Caco-2 (cell line): ENCODE results near the gene TTC33. TPM values are rescaled to one million over a fixed set of nuclear protein-coding genes. Genes with fewer than 3 reads are reported as not detected.

ENCODE experiments used
- BruUV-seq: library from RNA; stranded (reverse); fragments of 400-500 nt; replicated peaks from 2 replicates; lab custom pipeline; 2021; lab: Mats Ljungman, UMichigan
- CTCF ChIA-PET: fragments of 300-600 bp; sonication (Branson Sonifier 250); formaldehyde crosslinking; loops from one replicate; lab custom pipeline; 2022; ENCODE audit warnings: antibody characterized with exemption; lab: Charles Lee
- POLR2A ChIA-PET: fragments of 300-600 bp; sonication (Branson Sonifier 250); formaldehyde crosslinking; loops from one replicate; lab custom pipeline; 2022; ENCODE audit warnings: antibody characterized with exemption; lab: Charles Lee
- DNase-seq, 2 experiments: peaks; one replicate each; pipeline versions ENCODE4 v3.0.0 to v3.0.0-alpha.2; 2020 to 2022
- H3K27me3 ChIP-seq: replicated peaks from 2 replicates; pipeline ENCODE4 v1.6.0; 2011; ENCODE audit warnings: low read length; ENCODE audit not compliant: control insufficient read depth, insufficient read depth
- H3K36me3 ChIP-seq: 2 replicates; pipeline ENCODE4 v1.5.1; 2011; ENCODE audit warnings: low read length; ENCODE audit not compliant: control insufficient read depth, insufficient read depth
- H3K4me1 ChIP-seq: fragments of 250-450 bp; sonication (Bioruptor Pico); 2 replicates; pipeline ENCODE4 v1.5.1; 2020; ENCODE audit warnings: mild to moderate bottlenecking
- H3K4me3 ChIP-seq: 2 replicates; pipeline ENCODE4 v1.5.1; 2011; ENCODE audit warnings: low read depth, mild to moderate bottlenecking, control low read depth, low read length
- H3K9me3 ChIP-seq: fragments of 250-450 bp; sonication (Bioruptor Pico); 2 replicates; pipeline ENCODE4 v1.5.1; 2020; ENCODE audit warnings: mild to moderate bottlenecking, moderate library complexity
- H3K27ac Mint-ChIP-seq: one replicate; pipeline ENCODE4 v1.8.0; 2022; ENCODE audit warnings: mixed read lengths; ENCODE audit not compliant: unreplicated experiment
- H3K27me3 Mint-ChIP-seq: one replicate; pipeline ENCODE4 v1.8.0; 2022; ENCODE audit warnings: mixed read lengths; ENCODE audit not compliant: insufficient read depth, unreplicated experiment
- H3K36me3 Mint-ChIP-seq: one replicate; pipeline ENCODE4 v1.8.0; 2022; ENCODE audit warnings: mild to moderate bottlenecking, mixed read lengths; ENCODE audit not compliant: insufficient read depth, unreplicated experiment
- H3K4me1 Mint-ChIP-seq: one replicate; pipeline ENCODE4 v1.8.0; 2022; ENCODE audit warnings: low read depth, mixed read lengths; ENCODE audit not compliant: unreplicated experiment
- H3K4me3 Mint-ChIP-seq: one replicate; pipeline ENCODE4 v1.8.0; 2022; ENCODE audit warnings: mild to moderate bottlenecking, moderate library complexity, mixed read lengths; ENCODE audit not compliant: unreplicated experiment
- H3K9me3 Mint-ChIP-seq: one replicate; pipeline ENCODE4 v1.8.0; 2022; ENCODE audit warnings: mixed read lengths; ENCODE audit not compliant: unreplicated experiment
- intact Hi-C: fragments of 100-400 bp; cut with micrococcal nuclease; formaldehyde crosslinking; loops from one replicate; pipeline ENCODE4 v1.10.0; 2022; ENCODE audit not compliant: unreplicated experiment
- total RNA-seq: library from RNA; stranded (reverse); gene quantifications from 2 replicates; pipeline ENCODE4 v1.2.3, GENCODE V29; 2022
- TF ChIP-seq, protein P1 (sequence below), 2 experiments: fragments of 200-600 bp in 1 of 2; IDR thresholded peaks; 1 replicate in 1 of 2; 2 replicates in 1 of 2; pipeline versions ENCODE4 v1.5.1 to v1.8.0; 2011 to 2022; ENCODE audit warnings: antibody characterized with exemption in 1 of 2, control low read depth in 1 of 2, inconsistent platforms in 1 of 2, low read depth in 1 of 2, low read length in 1 of 2, mild to moderate bottlenecking in 1 of 2, moderate library complexity in 1 of 2; ENCODE audit not compliant: insufficient read depth in 1 of 2, severe bottlenecking in 1 of 2, unreplicated experiment in 1 of 2

Gene TTC33
- total RNA-seq, 1 experiment from 2014 or later, result 8.6 TPM

DNA sequence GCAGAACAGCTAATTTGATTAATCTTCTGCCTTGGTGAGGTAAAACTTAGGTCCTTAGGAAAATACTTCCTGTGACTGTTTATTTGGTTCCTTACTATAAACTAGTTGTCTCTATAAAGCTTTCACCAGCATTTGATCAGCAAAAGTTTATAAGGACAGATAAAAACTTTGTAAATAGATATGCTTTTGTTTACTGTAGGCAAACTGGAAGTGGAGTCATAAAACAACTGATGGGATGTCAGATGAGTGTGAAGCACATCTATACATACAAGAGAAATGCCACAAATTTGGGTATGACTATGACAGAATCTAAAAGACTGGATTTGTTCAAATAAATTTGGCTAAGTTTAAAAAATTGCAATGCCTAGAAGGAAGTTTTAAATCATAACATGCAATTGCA lies 70.6 kb downstream of the TTC33 start:
- ChIA-PET CTCF (no interaction called here), POLR2A (no interaction called here)
- Mint-ChIP-seq H3K36me3 (peaks cover 1% of the 10 kb centered on the region), H3K4me3 (no peak overlapping the region), H3K27ac (no peak overlapping the region), H3K4me1 (peaks cover 4% of the 10 kb centered on the region), H3K27me3 (peaks cover 23% of the 10 kb centered on the region), H3K9me3 (no peaks in the 10 kb centered on the region)
- peaks cover 7% of the 10 kb centered on the region for H3K4me1 ChIP-seq
- no peaks in the 10 kb centered on the region for H3K36me3 ChIP-seq
- TF ChIP-seq, protein P1, sequence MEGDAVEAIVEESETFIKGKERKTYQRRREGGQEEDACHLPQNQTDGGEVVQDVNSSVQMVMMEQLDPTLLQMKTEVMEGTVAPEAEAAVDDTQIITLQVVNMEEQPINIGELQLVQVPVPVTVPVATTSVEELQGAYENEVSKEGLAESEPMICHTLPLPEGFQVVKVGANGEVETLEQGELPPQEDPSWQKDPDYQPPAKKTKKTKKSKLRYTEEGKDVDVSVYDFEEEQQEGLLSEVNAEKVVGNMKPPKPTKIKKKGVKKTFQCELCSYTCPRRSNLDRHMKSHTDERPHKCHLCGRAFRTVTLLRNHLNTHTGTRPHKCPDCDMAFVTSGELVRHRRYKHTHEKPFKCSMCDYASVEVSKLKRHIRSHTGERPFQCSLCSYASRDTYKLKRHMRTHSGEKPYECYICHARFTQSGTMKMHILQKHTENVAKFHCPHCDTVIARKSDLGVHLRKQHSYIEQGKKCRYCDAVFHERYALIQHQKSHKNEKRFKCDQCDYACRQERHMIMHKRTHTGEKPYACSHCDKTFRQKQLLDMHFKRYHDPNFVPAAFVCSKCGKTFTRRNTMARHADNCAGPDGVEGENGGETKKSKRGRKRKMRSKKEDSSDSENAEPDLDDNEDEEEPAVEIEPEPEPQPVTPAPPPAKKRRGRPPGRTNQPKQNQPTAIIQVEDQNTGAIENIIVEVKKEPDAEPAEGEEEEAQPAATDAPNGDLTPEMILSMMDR (IDR thresholded peaks at IDR 0.05; ENCODE audit: insufficient read depth in 1 of 2, low read depth in 1 of 2, low read length in 1 of 2, severe bottlenecking in 1 of 2, unreplicated experiment in 1 of 2), result no peak
- BruUV-seq, result no TSS peak
- H3K4me3 ChIP-seq, result no peak overlapping the region
- no peak for DNase-seq
- H3K9me3 ChIP-seq, result no peaks in the 10 kb centered on the region
- H3K27me3 ChIP-seq, result peaks cover 10% of the 10 kb centered on the region
- intact Hi-C loops, result loop anchor here (10.0 kb wide), 1 partner anchor 320 kb away; no protein-coding TSS in a partner anchor

DNA sequence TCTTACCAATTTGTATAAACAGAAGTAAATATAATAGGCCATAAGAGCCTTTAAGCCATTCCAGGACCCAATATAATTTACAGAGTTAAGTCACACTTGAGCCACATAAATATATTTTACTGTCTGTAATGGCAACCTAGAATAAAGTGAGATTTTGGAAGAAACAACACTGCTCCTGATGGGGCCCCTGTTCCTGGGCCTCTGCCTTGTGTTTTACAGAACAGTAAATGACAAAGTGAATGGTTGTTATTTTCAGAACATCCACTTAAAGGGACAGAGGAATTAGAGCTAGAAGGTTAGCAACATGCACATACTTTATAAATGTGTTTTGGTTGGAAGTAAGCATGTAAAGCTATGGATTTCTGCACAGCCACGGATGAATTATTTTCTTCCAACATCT lies 72.5 kb downstream of the TTC33 start:
- no peak for DNase-seq
- Histone ChIP-seq H3K4me1 (peaks cover 9% of the 10 kb centered on the region), H3K9me3 (no peaks in the 10 kb centered on the region), H3K27me3 (peaks cover 11% of the 10 kb centered on the region), H3K36me3 (no peaks in the 10 kb centered on the region), H3K4me3 (no peak overlapping the region)
- Mint-ChIP-seq H3K27me3 (peaks cover 31% of the 10 kb centered on the region), H3K36me3 (peaks cover 5% of the 10 kb centered on the region), H3K4me3 (no peak overlapping the region), H3K9me3 (no peaks in the 10 kb centered on the region), H3K4me1 (peaks cover 8% of the 10 kb centered on the region), H3K27ac (no peak overlapping the region)
- no TSS peak for BruUV-seq
- intact Hi-C loops, result loop anchor here (10.0 kb wide), 1 partner anchor 319 kb away; no protein-coding TSS in a partner anchor
- ChIA-PET POLR2A (no interaction called here), CTCF (no interaction called here)
- TF ChIP-seq, protein P1 (IDR thresholded peaks at IDR 0.05; ENCODE audit: insufficient read depth in 1 of 2, low read depth in 1 of 2, low read length in 1 of 2, severe bottlenecking in 1 of 2, unreplicated experiment in 1 of 2), result no peak

DNA sequence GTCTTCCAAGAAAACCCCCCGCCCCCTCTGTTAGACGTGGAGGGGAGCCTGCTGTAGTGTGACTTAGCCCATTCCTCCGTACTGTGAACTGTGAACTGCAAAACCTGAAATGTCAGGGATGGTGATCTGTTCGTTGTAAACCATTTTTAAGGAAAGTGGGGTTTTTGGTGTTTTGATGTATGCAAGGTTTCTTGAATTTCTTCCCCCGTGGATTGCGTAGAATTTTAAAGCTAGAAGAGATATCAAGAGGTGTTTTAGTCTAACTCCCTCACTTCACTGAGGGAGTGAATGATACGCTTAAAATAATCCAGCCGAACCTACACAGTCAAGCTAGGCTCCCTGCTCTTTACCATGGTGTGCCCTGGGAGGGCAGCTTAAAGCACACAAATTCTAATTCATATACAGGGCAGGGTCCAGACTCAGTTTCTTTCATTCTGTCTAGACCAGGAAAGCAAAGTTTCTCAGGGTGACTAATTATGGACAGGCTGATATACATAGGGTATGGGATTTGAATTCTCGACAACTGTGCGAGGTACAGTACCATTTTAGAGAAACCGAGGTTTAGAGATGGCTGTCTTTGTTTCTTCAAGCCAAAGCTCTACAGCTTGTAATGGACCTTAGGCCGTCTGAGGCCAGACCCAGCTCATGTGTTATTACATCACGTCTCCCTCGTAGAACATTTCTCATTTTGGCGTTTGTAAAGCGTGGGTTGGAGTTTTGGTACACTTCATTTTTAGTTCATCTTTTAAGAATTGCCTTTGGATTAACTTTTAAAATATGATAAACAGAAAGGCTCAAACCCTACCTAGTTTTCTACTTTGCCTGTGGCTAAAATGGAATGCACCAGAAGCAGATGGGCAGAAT lies 73.4 kb downstream of the TTC33 start:
- Mint-ChIP-seq H3K9me3 (no peaks in the 10 kb centered on the region), H3K4me1 (peaks cover 8% of the 10 kb centered on the region), H3K36me3 (peaks cover 5% of the 10 kb centered on the region), H3K27me3 (peaks cover 29% of the 10 kb centered on the region), H3K27ac (no peak overlapping the region), H3K4me3 (peak overlapping the region; percentile 85)
- DNase-seq, result no peak
- Histone ChIP-seq H3K36me3 (no peaks in the 10 kb centered on the region), H3K9me3 (no peaks in the 10 kb centered on the region), H3K27me3 (peaks cover 11% of the 10 kb centered on the region), H3K4me3 (no peak overlapping the region), H3K4me1 (peaks cover 9% of the 10 kb centered on the region)
- POLR2A ChIA-PET, result no interaction called here
- intact Hi-C loops, result loop anchor here (10.0 kb wide), 1 partner anchor 318 kb away; no protein-coding TSS in a partner anchor
- no TSS peak for BruUV-seq
- TF ChIP-seq, protein P1 (IDR thresholded peaks at IDR 0.05; ENCODE audit: insufficient read depth in 1 of 2, low read depth in 1 of 2, low read length in 1 of 2, severe bottlenecking in 1 of 2, unreplicated experiment in 1 of 2), result no peak
- CTCF ChIA-PET, result no interaction called here
